Pancreas (tissue), 10 donors: Measurements from ENCODE around the gene PITRM1. TPM values are rescaled to one million over a fixed set of nuclear protein-coding genes. Genes with fewer than 3 reads are reported as not detected.

Source experiments
- ATAC-seq, 4 donors: fragments of 200-7000 bp; cut with Tn5 transposase; one replicate each; pipeline versions ENCODE4 v1.8.0 to v1.9.1; 2020; ENCODE audit warnings: mild to moderate bottlenecking in 4 of 4, moderate library complexity in 4 of 4
- DNase-seq, 6 donors: peaks; one replicate each; pipeline ENCODE4 v3.0.0-alpha.2; 2020
- FAIRE-seq: peaks from 2 replicates; lab custom pipeline; 2012; peaks lifted over from hg19 to GRCh38; lab: Jason Lieb, UNC
- H3K27ac ChIP-seq, 4 donors: fragments of 200-600 bp; sonication (generic); 1 replicate in 3 of 4; 2 replicates in 1 of 4; pipeline versions ENCODE4 v1.5.0 to v1.8.0; 2020
- H3K27me3 ChIP-seq, 4 donors: fragments of 200-600 bp; one replicate each; pipeline ENCODE4 v1.8.0; 2021
- H3K36me3 ChIP-seq, 3 donors: fragments of 200-600 bp; sonication (generic) in 1 of 3; one replicate each; pipeline versions ENCODE4 v1.5.0 to v1.8.0; 2020 to 2021
- H3K4me1 ChIP-seq, 3 donors: fragments of 200-600 bp; one replicate each; pipeline ENCODE4 v1.8.0; 2021
- H3K4me3 ChIP-seq, 4 donors: fragments of 200-600 bp; sonication (generic) in 2 of 4; one replicate each; pipeline versions ENCODE4 v1.5.0 to v1.8.0; 2020 to 2021
- H3K9me3 ChIP-seq, 4 donors: fragments of 200-600 bp; one replicate each; pipeline ENCODE4 v1.8.0; 2021
- CTCF ChIP-seq, 4 donors: fragments of 200-600 bp; sonication (generic) in 3 of 4; IDR thresholded peaks; one replicate each; pipeline versions ENCODE4 v1.5.0 to v1.8.0; 2021; ENCODE audit warnings: antibody characterized with exemption in 4 of 4
- WGBS, 2 donors: extraction: QIAGEN DNeasy Blood & Tissue Kit; methylation state at CpG; one replicate each; pipeline ENCODE4 v1.1.7; 2013; 5-methylcytosine and 5-hydroxymethylcytosine counted together
- intact Hi-C, 3 donors: fragments of 100-400 bp; cut with DNase I; formaldehyde crosslinking; loops; one replicate each; pipeline versions ENCODE4 v1.11.1 to v1.14.2; 2022
- polyA plus RNA-seq, 2 donors: library from polyadenylated mRNA; stranded (reverse); fragments of 200-250 nt; gene quantifications; one replicate each; pipeline ENCODE4 v1.2.3, GENCODE V29; 2013
- total RNA-seq, 6 donors: library from RNA; stranded (reverse); fragmentation: NEBNext Ultra II Directional in 4 of 6; extraction: Animal tissue kit (Norgen Biotek cat#: 25700) in 4 of 6; gene quantifications; one replicate each; pipeline versions ENCODE4 v1.2.1 to v1.2.4, GENCODE V29; 2021 to 2023
- donor health status: healthy with polysubstance abuse.
- donor health status: DM: no; HTN: no; CAD: no; lungs with moderate emphysema.
- donor health status: DM: no; HTN: no; CAD: no.
- donor health status: control.
- donor health status: control.
- donor health status: Bipolar disorder and iron deficiency.
- donor health status: DM: yes; HTN: yes; CAD: no.
- donor health status: DM: no; HTN: no; CAD: no.
- donor health status: DM: no; HTN: no; CAD: no.
- donor health status: DM: yes; HTN: yes; CAD: no.

PITRM1 gene
- total and polyA plus RNA-seq, 8 donors = 24.7 to 73.6 (median 31.5) TPM

DNA sequence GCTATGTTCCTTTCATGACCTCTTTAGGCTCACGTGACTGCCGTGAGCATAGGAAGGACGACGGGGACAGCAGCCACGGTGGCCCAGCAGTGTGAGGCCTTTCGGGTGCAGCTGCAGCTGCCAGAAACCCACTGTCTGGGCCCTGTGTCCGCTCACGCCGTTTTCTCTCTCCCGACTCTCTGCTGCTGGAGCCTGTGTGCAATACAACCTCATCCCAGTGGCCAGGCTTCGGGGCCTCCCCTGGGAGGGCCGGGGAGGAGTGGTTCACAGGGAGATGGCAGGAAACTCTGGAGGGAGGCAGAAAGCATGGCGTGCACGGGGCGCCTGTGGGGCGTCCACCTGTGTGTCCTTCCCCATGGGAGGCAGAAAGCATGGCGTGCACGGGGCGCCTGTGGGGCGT, 66.7 kb downstream of the PITRM1 start:
- no peak for TF ChIP-seq CTCF (IDR thresholded peaks at IDR 0.05)
- no peaks in the 10 kb centered on the region for H3K4me1 ChIP-seq
- no peak overlapping the region for H3K27ac ChIP-seq
- 76 to 80% methylated on average over 16 of the region's 20 CpGs for WGBS, 2 donors
- H3K36me3 ChIP-seq = no peaks in the 10 kb centered on the region
- FAIRE-seq = no peak
- intact Hi-C loops = no loop called here
- no peak overlapping the region for H3K4me3 ChIP-seq
- ATAC-seq = no peak
- DNase-seq = no peak
- no peaks in the 10 kb centered on the region for H3K27me3 ChIP-seq
- H3K9me3 ChIP-seq = no peaks in the 10 kb centered on the region

- no peak overlapping the region for H3K27ac ChIP-seq
- TF ChIP-seq CTCF (IDR thresholded peaks at IDR 0.05) = no peak
- intact Hi-C loops = no loop called here
- no peak for ATAC-seq
- H3K27me3 ChIP-seq = no peaks in the 10 kb centered on the region
- no peaks in the 10 kb centered on the region for H3K36me3 ChIP-seq
- no peak for FAIRE-seq
- no peak overlapping the region for H3K4me3 ChIP-seq
- no peak for DNase-seq
- no peaks in the 10 kb centered on the region for H3K9me3 ChIP-seq
- no peaks in the 10 kb centered on the region for H3K4me1 ChIP-seq
- WGBS, 2 donors = 79 to 84% methylated on average over 20 of the region's 20 CpGs
These were observed 67.4 kb downstream of the PITRM1 start for GRCh38 chr10:3105166-3105565.

GRCh38 chr10:3104251-3104918, 68.2 kb downstream of the PITRM1 start:
- Histone ChIP-seq H3K4me1 (no peaks in the 10 kb centered on the region), H3K27me3 (no peaks in the 10 kb centered on the region), H3K9me3 (no peaks in the 10 kb centered on the region), H3K4me3 (no peak overlapping the region), H3K36me3 (no peaks in the 10 kb centered on the region), H3K27ac (no peak overlapping the region)
- DNase-seq (no peak), FAIRE-seq (no peak), ATAC-seq (no peak)
- WGBS, 2 donors = 72 to 80% methylated on average over 28 of the region's 28 CpGs
- TF ChIP-seq CTCF (IDR thresholded peaks at IDR 0.05) = no peak
- intact Hi-C loops = no loop called here

DNA sequence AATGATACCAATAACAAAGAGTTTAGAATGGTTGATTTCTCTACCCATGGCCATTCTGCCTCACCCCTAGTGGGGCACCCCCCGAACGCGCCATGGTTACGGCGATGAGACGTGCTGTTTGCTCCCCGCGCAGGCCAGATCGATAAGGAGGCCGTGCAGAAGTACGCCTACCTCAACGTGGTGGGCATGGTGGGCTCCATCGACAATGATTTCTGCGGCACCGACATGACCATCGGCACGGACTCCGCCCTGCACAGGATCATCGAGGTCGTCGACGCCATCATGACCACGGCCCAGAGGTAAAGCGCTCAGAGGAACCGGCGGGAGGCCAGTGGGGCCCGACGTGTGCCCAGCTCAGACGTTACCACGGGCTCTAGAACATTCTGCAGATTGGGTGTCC, 68.9 kb downstream of the PITRM1 start:
- no peaks in the 10 kb centered on the region for H3K9me3 ChIP-seq
- H3K27ac ChIP-seq = peak overlapping the region in 2 of 4 donors; percentile 42 to 61
- H3K27me3 ChIP-seq = no peaks in the 10 kb centered on the region
- no peak for ATAC-seq
- H3K4me3 ChIP-seq = no peak overlapping the region
- no peak for FAIRE-seq
- WGBS, 2 donors = 87 to 90% methylated on average over 30 of the region's 30 CpGs
- H3K4me1 ChIP-seq = no peaks in the 10 kb centered on the region
- no peak for TF ChIP-seq CTCF (IDR thresholded peaks at IDR 0.05)
- intact Hi-C loops = no loop called here
- DNase-seq = no peak
- no peaks in the 10 kb centered on the region for H3K36me3 ChIP-seq

- H3K4me3 ChIP-seq = no peak overlapping the region
- peak in 2 of 4 donors; percentile 9 to 25 for ATAC-seq
- intact Hi-C loops = no loop called here
- no peak for DNase-seq
- no peaks in the 10 kb centered on the region for H3K36me3 ChIP-seq
- H3K27me3 ChIP-seq = no peaks in the 10 kb centered on the region
- FAIRE-seq = no peak
- H3K27ac ChIP-seq = peak overlapping the region in 2 of 4 donors; percentile 42 to 61
- H3K9me3 ChIP-seq = no peaks in the 10 kb centered on the region
- TF ChIP-seq CTCF (IDR thresholded peaks at IDR 0.05) = no peak
- H3K4me1 ChIP-seq = no peaks in the 10 kb centered on the region
- 55 to 58% methylated on average over 19 of the region's 19 CpGs for WGBS, 2 donors
These were observed 69.7 kb downstream of the PITRM1 start for GRCh38 chr10:3102720-3103427.
